ENCODE results near the gene PIAS2.

DNA sequence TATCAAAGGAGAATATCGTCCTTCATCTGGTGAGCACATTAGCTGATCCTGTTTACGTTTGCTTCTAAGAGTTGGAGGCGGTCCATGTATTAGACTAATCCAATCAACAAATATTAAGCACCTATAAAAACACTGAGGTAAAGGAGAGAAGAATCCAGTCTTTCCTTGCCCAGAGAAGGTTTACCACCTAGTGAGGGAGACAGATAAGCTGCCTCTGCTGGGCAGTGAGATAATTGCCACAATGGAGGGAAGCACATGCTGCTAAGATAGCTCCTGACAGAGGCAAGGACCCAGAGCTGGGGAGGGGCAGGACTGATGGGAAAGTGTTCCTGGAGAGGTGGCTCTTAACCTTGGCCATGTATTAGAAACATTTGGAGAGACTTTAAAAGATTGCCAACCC, 123.7 kb downstream of the PIAS2 start:
- TF ChIP-seq, protein P1, sequence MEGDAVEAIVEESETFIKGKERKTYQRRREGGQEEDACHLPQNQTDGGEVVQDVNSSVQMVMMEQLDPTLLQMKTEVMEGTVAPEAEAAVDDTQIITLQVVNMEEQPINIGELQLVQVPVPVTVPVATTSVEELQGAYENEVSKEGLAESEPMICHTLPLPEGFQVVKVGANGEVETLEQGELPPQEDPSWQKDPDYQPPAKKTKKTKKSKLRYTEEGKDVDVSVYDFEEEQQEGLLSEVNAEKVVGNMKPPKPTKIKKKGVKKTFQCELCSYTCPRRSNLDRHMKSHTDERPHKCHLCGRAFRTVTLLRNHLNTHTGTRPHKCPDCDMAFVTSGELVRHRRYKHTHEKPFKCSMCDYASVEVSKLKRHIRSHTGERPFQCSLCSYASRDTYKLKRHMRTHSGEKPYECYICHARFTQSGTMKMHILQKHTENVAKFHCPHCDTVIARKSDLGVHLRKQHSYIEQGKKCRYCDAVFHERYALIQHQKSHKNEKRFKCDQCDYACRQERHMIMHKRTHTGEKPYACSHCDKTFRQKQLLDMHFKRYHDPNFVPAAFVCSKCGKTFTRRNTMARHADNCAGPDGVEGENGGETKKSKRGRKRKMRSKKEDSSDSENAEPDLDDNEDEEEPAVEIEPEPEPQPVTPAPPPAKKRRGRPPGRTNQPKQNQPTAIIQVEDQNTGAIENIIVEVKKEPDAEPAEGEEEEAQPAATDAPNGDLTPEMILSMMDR (IDR thresholded peaks at IDR 0.05) = no peak
- TF ChIP-seq POLR2AphosphoS5 (IDR thresholded peaks at IDR 0.05; ENCODE audit: low read depth, low read length) = no peak
